ENCODE measurements around the gene MUC22. TPM values are rescaled to one million over a fixed set of nuclear protein-coding genes. Genes with fewer than 3 reads are reported as not detected.

MUC22 gene
- total RNA-seq, 1 donor from 2014 or later = not detected

DNA sequence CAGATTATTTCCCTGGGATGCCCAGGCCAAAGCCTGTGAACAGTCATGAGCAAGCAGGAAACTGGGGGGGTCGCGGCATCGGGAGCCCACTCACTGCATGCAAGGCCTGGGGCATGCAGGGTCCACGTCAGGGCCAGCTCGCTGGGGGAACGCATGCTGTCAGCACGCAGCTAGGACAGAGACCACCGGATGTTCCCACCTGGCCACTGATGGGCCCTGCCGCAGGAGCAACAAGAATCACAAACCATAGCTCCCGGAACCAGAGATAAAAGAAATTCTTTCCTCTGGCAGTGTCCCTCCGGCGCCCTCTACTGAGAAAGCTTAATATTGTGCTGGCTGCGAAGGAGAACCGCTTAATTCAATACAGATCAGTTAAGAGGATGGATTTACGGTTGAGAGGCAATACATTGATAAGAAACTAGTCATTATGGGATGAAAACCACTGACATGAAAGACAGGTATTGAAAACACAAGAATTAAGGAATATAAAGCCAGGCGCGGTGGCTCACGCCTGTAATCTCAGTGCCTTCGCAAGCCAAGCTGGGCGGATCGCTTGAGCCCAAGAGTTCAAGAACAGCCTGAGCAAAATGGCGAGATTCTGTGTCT is 69.5 kb downstream of the MUC22 start:
- peak; percentile 77 for DNase-seq (ENCODE audit: low spot score)

DNA sequence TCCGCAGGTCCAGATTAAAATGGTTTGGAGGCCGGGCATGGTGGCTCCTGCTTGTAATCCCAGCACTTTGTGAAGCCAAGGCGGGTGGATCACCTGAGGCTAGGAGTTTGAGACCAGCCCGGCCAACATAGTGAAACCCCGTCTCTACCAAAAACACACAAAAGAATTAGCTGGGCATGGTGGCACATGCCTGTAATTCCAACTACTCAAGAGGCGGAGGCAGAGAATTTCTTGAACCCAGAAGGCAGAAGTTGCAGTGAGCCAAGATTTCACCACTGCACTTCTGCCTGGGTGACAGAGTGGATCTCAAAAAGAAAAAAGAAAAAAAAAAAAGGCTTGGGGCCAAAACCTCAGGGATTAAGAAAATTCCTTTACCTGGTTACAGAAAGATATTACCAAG is 71.6 kb downstream of the MUC22 start:
- no peak for DNase-seq (ENCODE audit: low spot score)

GRCh38 chr6:31083742-31084354 is 73.6 kb downstream of the MUC22 start:
- peak; percentile 25 for DNase-seq (ENCODE audit: low spot score)

Other genes with a start within 250 kb of the MUC22 start
- 457 TPM for gene DDR1, start 126.0 kb upstream of the MUC22 start, total RNA-seq
- gene GTF2H4, start 102.3 kb upstream of the MUC22 start, total RNA-seq = 37.0 TPM
- gene VARS2, start 96.2 kb upstream of the MUC22 start, total RNA-seq = 61.4 TPM
- 149 TPM for gene SFTA2, start 78.3 kb upstream of the MUC22 start, total RNA-seq
- gene MUCL3, start 69.5 kb upstream of the MUC22 start, total RNA-seq = 93.5 TPM
- gene MUC21, start 26.8 kb upstream of the MUC22 start, total RNA-seq = 7.1 TPM
- not detected for gene C6orf15, start 102.1 kb downstream of the MUC22 start, total RNA-seq
- gene PSORS1C1, start 104.3 kb downstream of the MUC22 start, total RNA-seq = 11.0 TPM
- gene CDSN, start 110.0 kb downstream of the MUC22 start, total RNA-seq = 0.17 TPM
- gene PSORS1C2, start 128.6 kb downstream of the MUC22 start, total RNA-seq = not detected
- gene CCHCR1, start 147.3 kb downstream of the MUC22 start, total RNA-seq = 28.8 TPM
- gene TCF19, start 148.1 kb downstream of the MUC22 start, total RNA-seq = 4.8 TPM
- gene POU5F1, start 160.2 kb downstream of the MUC22 start, total RNA-seq = 9.7 TPM

Measured in mucosa of gallbladder (tissue), 1 donor.